Upper lobe of left lung (tissue), 4 donors: ENCODE data around the gene ERMARD.
A peak's percentile ranks its signal among the peaks of the same experiment; 100 is the strongest.

Experiments used
- POLR2A ChIP-seq, 4 donors: fragments of 450-650 bp; IDR thresholded peaks; one replicate each; pipeline ENCODE4 v1.5.1; 2016 to 2017; ENCODE audit warnings: antibody characterized with exemption in 4 of 4, mild to moderate bottlenecking in 2 of 4
- TF ChIP-seq, protein P1 (sequence below), 6 experiments: fragments of 450-650 bp in 4 of 6; fragments of 200-600 bp in 2 of 6; sonication (generic) in 2 of 6; IDR thresholded peaks; one replicate each; pipeline ENCODE4 v1.5.1; 2016 to 2019; ENCODE audit warnings: antibody characterized with exemption in 6 of 6

DNA sequence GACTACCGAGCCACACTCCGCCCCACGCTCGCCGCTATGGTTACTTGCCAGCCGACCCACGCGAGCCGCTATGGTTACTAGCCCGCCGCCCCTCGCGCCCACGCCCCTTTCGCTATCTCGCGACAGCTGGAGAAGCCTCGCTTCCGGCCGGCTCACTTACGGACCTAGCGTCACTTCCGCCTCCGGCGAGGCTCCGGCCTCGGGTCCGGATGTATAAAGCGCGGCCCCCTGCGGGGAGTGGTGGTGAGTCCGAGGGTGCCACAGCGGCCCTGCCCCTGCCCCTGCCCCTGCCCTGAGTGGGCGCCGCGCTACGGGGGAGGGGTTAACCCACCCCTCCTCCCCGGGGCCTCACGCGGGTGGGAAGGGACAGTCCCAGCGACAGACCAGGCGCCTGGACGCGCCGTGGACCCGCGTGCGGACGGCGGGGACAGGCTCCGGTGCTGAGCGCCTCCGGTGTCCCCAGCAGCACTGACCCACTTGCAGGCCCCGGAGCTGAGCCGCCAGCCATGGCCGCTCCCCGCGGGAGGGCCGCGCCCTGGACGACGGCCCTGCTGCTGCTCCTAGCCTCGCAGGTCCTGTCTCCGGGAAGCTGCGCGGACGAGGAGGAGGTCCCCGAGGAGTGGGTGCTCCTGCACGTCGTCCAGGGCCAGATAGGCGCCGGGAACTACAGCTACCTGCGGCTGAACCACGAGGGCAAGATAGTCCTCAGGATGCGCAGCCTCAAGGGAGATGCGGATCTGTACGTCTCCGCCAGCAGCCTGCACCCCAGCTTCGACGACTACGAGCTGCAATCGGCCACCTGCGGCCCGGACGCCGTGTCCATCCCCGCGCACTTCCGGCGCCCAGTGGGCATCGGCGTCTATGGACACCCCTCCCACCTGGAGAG is 49.2 kb upstream of the ERMARD start, which contains the start of the genes C6orf120 and WDR27:
- TF ChIP-seq, protein P1, sequence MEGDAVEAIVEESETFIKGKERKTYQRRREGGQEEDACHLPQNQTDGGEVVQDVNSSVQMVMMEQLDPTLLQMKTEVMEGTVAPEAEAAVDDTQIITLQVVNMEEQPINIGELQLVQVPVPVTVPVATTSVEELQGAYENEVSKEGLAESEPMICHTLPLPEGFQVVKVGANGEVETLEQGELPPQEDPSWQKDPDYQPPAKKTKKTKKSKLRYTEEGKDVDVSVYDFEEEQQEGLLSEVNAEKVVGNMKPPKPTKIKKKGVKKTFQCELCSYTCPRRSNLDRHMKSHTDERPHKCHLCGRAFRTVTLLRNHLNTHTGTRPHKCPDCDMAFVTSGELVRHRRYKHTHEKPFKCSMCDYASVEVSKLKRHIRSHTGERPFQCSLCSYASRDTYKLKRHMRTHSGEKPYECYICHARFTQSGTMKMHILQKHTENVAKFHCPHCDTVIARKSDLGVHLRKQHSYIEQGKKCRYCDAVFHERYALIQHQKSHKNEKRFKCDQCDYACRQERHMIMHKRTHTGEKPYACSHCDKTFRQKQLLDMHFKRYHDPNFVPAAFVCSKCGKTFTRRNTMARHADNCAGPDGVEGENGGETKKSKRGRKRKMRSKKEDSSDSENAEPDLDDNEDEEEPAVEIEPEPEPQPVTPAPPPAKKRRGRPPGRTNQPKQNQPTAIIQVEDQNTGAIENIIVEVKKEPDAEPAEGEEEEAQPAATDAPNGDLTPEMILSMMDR (IDR thresholded peaks at IDR 0.05) = peak in 4 of 6 experiments; percentile 8 to 44 (median 26)
- TF ChIP-seq POLR2A (IDR thresholded peaks at IDR 0.05) = peak in 3 of 4 donors; percentile 81 to 97 (median 92)
